ENCODE results near the gene ADARB2. TPM values are rescaled to one million over a fixed set of nuclear protein-coding genes. Genes with fewer than 3 reads are reported as not detected.

ADARB2 gene
- total RNA-seq, 6 experiments from 2014 or later, result not detected

DNA sequence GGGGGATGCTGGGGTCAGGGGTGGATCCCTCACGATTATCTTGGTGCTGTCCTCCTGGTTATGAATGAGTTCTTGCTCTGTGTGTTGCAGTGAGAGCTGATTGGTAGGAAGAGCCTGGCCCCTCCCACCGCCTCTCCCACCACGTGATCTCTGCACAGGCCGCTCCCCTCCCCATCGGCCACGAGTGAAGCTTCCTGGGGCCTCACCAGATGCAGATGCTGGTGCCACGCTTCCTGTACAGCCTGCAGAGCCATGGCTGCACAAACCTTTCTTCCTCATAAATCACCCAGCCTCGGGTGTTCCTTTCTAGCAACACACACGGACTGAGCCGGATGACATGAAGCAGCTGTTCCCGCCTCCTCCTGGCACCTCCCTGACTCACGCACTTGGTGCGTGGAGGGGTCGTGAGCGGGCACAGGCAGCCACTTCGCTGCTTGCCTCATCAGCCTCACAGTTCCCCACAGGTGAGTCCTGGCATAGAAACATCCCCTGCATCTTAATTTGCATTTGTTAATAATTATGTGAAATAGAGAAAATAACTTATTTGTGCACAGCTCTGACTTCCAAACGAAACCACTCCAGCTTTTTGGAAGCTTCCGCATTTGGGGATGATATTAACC lies 210.8 kb downstream of the ADARB2 start:
- no peak overlapping the region for H3K27ac Mint-ChIP-seq
- no peaks in the 10 kb centered on the region; the same call in none of the 2 replicates for H3K27me3 Mint-ChIP-seq (ENCODE audit: insufficient read depth)
- no peak overlapping the region for H3K4me3 Mint-ChIP-seq
- H3K4me1 Mint-ChIP-seq (ENCODE audit: low read depth), result no peaks in the 10 kb centered on the region
- no peak for DNase-seq
- TF ChIP-seq CTCF (IDR thresholded peaks at IDR 0.05), result no peak
- peaks cover 9% of the 10 kb centered on the region for H3K36me3 Mint-ChIP-seq (ENCODE audit: low read depth)
- H3K9me3 Mint-ChIP-seq, result peaks cover 59% of the 10 kb centered on the region

DNA sequence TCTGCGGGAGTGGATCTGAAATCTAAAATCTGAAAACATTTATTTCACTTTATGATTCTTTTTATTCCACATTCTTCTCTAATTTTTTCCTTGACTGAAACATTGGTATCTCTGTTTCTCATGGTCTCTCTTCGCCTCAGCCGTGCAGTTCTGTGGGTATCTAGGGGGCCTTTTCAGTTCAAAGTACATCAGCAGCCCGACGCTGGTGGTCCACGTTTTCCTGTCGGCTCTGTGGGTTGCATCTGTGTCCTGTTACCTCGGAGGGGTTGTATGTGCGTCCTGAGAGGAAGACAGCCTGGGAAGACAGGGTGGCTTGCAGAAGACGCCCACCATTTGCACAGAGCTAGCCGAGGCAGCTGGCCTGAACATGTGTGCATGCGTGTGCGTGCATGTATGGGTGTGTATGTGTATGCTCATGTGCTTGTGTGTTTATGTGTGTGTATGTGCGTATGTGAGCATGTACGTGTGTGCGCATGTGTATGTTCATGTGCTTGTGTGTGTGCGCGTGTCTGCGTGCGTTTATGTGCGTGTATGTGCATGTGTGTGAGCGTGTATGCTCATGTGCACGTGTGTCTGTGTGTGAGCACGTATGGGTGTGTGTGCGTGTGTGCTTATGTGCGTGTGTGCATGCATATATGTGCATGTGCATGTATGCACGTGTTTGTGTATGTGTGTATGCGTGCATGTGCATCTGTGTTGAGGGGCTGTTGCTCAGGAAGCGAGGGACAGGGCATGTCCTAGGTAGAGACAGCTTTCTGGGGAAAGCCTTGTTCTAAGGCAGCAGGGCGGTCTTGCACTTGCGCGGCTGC lies 211.8 kb downstream of the ADARB2 start:
- H3K36me3 Mint-ChIP-seq (ENCODE audit: low read depth), result peaks cover 6% of the 10 kb centered on the region
- no peak for TF ChIP-seq CTCF (IDR thresholded peaks at IDR 0.05)
- peaks cover 53% of the 10 kb centered on the region for H3K9me3 Mint-ChIP-seq
- DNase-seq, result no peak
- H3K4me3 Mint-ChIP-seq, result no peak overlapping the region
- no peak overlapping the region for H3K27ac Mint-ChIP-seq
- H3K27me3 Mint-ChIP-seq (ENCODE audit: insufficient read depth), result no peaks in the 10 kb centered on the region; the same call in none of the 2 replicates
- no peaks in the 10 kb centered on the region for H3K4me1 Mint-ChIP-seq (ENCODE audit: low read depth)

DNA sequence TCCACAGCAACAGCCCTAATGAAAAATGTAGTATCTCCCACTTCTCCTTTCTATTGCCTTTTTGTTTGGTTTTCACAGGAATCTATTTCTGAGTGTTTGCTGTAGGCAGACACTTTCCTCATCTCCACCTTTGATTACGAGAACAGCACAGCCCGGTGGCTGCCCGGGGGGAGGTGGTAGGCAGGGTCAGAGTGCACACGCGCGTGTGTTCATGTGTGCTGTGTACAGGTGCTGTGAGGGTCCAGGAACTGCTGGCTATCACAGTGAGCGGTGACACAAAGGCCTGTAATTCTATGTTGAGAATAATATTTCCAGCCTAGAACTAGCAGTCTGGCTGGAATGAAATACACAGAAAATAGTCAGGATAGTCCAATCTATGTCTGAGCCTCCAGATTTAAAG lies 212.8 kb downstream of the ADARB2 start:
- Mint-ChIP-seq H3K27me3 (ENCODE audit: insufficient read depth) (no peaks in the 10 kb centered on the region; the same call in 1 of the 2 replicates), H3K9me3 (peaks cover 47% of the 10 kb centered on the region)
- no peak for DNase-seq

GRCh38 chr10:1523221-1523620 lies 214.1 kb downstream of the ADARB2 start:
- Mint-ChIP-seq H3K27me3 (ENCODE audit: insufficient read depth) (no peaks in the 10 kb centered on the region; the same call in 1 of the 2 replicates), H3K9me3 (peaks cover 47% of the 10 kb centered on the region), H3K4me1 (ENCODE audit: low read depth) (no peaks in the 10 kb centered on the region), H3K27ac (no peak overlapping the region), H3K36me3 (ENCODE audit: low read depth) (no peaks in the 10 kb centered on the region), H3K4me3 (no peak overlapping the region)
- TF ChIP-seq CTCF (IDR thresholded peaks at IDR 0.05), result no peak
- no peak for DNase-seq

More for the DNA sequence above, 212.8 kb downstream of the ADARB2 start:
- Mint-ChIP-seq H3K4me1 (ENCODE audit: low read depth) (no peaks in the 10 kb centered on the region), H3K4me3 (no peak overlapping the region), H3K36me3 (ENCODE audit: low read depth) (no peaks in the 10 kb centered on the region), H3K27ac (no peak overlapping the region)
- no peak for TF ChIP-seq CTCF (IDR thresholded peaks at IDR 0.05)

- no peaks in the 10 kb centered on the region for H3K36me3 Mint-ChIP-seq (ENCODE audit: low read depth)
- DNase-seq, result no peak
- peaks cover 51% of the 10 kb centered on the region for H3K9me3 Mint-ChIP-seq
- H3K4me1 Mint-ChIP-seq (ENCODE audit: low read depth), result no peaks in the 10 kb centered on the region
- H3K27me3 Mint-ChIP-seq (ENCODE audit: insufficient read depth), result no peaks in the 10 kb centered on the region; the same call in 1 of the 2 replicates
- H3K27ac Mint-ChIP-seq, result no peak overlapping the region
- TF ChIP-seq CTCF (IDR thresholded peaks at IDR 0.05), result no peak
- H3K4me3 Mint-ChIP-seq, result no peak overlapping the region
Observed at GRCh38 chr10:1522237-1522636, 215.1 kb downstream of the ADARB2 start.

All from HFFc6 (cell line).